Mesendoderm (in vitro differentiated cells): Measurements from ENCODE around the gene TRIML2.
A peak's percentile ranks its signal among the peaks of the same experiment; 100 is the strongest.

Experiments used
- DNase-seq: peaks from one replicate; pipeline ENCODE4 v3.0.0; 2013
- H2AK5ac ChIP-seq: 2 replicates; pipeline ENCODE4 v1.6.1; 2013; ENCODE audit warnings: low read length, inconsistent platforms
- H2BK120ac ChIP-seq: 2 replicates; pipeline ENCODE4 v1.6.1; 2013; ENCODE audit warnings: low read depth, mild to moderate bottlenecking, low read length, moderate library complexity, mixed read lengths
- H2BK15ac ChIP-seq: replicated peaks from 2 replicates; pipeline ENCODE4 v1.6.1; 2013; ENCODE audit warnings: low read depth, mild to moderate bottlenecking, moderate library complexity
- H2BK5ac ChIP-seq: 2 replicates; pipeline ENCODE4 v1.6.1; 2013; ENCODE audit warnings: low read length, inconsistent platforms
- H3K18ac ChIP-seq: 2 replicates; pipeline ENCODE4 v1.6.1; 2013; ENCODE audit warnings: mild to moderate bottlenecking, low read length, mixed read lengths
- H3K23ac ChIP-seq: one replicate; pipeline ENCODE4 v1.6.1; 2013; ENCODE audit warnings: low read length
- H3K27ac ChIP-seq: 2 replicates; pipeline ENCODE4 v1.5.1; 2013; ENCODE audit warnings: low read depth, mild to moderate bottlenecking, inconsistent platforms, low read length, moderate library complexity
- H3K27me3 ChIP-seq: 2 replicates; pipeline ENCODE4 v1.6.1; 2013; ENCODE audit warnings: low read length, control low read depth, mild to moderate bottlenecking, inconsistent platforms; ENCODE audit not compliant: insufficient read depth, poor library complexity
- H3K36me3 ChIP-seq: 2 replicates; pipeline ENCODE4 v1.6.1; 2013; ENCODE audit warnings: low read length, inconsistent platforms; ENCODE audit not compliant: control insufficient read depth, insufficient read depth
- H3K4ac ChIP-seq: one replicate; pipeline ENCODE4 v1.6.1; 2013; ENCODE audit warnings: low read depth, mild to moderate bottlenecking, low read length, moderate library complexity
- H3K4me1 ChIP-seq: 2 replicates; pipeline ENCODE4 v1.6.1; 2013; ENCODE audit warnings: low read depth, low read length, inconsistent platforms; ENCODE audit not compliant: control insufficient read depth
- H3K4me2 ChIP-seq: 2 replicates; pipeline ENCODE4 v1.6.1; 2013; ENCODE audit warnings: low read length
- H3K4me3 ChIP-seq: 2 replicates; pipeline ENCODE4 v1.5.1; 2013; ENCODE audit warnings: mild to moderate bottlenecking, low read length
- H3K56ac ChIP-seq: one replicate; pipeline ENCODE4 v1.6.1; 2013; ENCODE audit warnings: low read length
- H3K79me1 ChIP-seq: 2 replicates; pipeline ENCODE4 v1.6.1; 2013; ENCODE audit warnings: low read length, inconsistent platforms
- H3K79me2 ChIP-seq: 2 replicates; pipeline ENCODE4 v1.6.1; 2013; ENCODE audit warnings: mild to moderate bottlenecking, low read length; ENCODE audit not compliant: control insufficient read depth, insufficient read depth
- H3K9ac ChIP-seq: 2 replicates; pipeline ENCODE4 v1.6.1; 2013; ENCODE audit warnings: low read length, inconsistent platforms
- H4K5ac ChIP-seq: one replicate; pipeline ENCODE4 v1.6.1; 2013; ENCODE audit warnings: low read length
- H4K8ac ChIP-seq: one replicate; pipeline ENCODE4 v1.6.1; 2013; ENCODE audit warnings: low read depth, mild to moderate bottlenecking, control low read depth, low read length, moderate library complexity
- WGBS: extraction: QIAGEN DNeasy Blood & Tissue Kit; methylation state at CpG from one replicate; pipeline ENCODE4 v1.1.7; 2013; ENCODE audit warnings: low lambda C conversion rate, missing lambda C conversion rate; ENCODE audit not compliant: insufficient coverage; ENCODE audit errors: extremely low coverage; 5-methylcytosine and 5-hydroxymethylcytosine counted together

The TRIML2 gene

DNA sequence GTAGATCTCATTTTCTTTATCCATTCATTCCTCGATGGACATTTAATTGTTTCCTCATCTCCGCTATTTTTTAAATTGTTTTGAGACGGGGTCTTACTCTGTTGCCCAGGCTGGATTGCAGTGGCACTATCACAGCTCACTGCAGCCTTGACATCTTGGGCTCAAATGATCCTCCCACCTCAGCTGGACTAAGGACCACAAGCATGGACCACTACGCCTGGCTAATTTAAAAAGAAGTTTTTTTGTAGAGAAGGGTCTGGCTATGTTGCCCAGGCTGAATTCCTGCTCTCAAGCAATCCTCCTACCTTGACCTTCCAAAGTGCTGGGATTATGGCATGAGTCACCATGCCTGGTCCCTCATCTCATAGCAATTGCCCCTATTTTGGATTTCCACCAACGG, 22.8 kb upstream of the TRIML2 start:
- Histone ChIP-seq H3K56ac (no peak overlapping the region), H3K18ac (no peak overlapping the region), H3K79me1 (no peaks in the 10 kb centered on the region), H2BK15ac (no peak overlapping the region), H3K4me2 (no peak overlapping the region), H4K5ac (no peak overlapping the region), H3K9ac (no peak overlapping the region), H3K4me3 (no peak overlapping the region), H2BK120ac (no peak overlapping the region), H3K23ac (no peak overlapping the region), H2AK5ac (no peak overlapping the region), H3K36me3 (no peaks in the 10 kb centered on the region), H4K8ac (no peak overlapping the region), H3K27ac (no peak overlapping the region), H3K79me2 (no peaks in the 10 kb centered on the region), H3K27me3 (no peaks in the 10 kb centered on the region), H2BK5ac (no peak overlapping the region), H3K4me1 (no peaks in the 10 kb centered on the region), H3K4ac (no peak overlapping the region)
- no CpG with 5 or more reads among the region's 5 CpGs for WGBS
- DNase-seq = no peak

DNA sequence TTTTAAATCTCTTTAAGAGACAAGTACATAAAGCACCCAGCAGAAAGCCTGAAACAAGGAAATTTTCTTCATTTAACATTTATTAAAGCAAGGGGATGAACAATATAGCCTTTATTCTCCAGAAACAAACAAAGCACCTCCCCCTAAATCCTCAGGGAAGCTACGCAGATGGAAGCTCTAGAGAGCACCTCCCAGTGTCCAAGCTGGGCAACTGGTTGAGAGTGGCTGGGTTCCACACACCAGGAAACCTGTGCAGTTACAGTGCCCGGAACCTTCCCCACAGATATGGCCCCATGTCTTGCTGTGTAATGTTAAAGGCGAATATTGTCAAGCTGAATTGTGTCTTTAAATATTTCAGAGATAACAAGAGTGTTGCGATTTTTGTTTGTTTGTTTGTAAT, 21.0 kb upstream of the TRIML2 start:
- Histone ChIP-seq H4K5ac (no peak overlapping the region), H2AK5ac (no peak overlapping the region), H3K4me1 (no peaks in the 10 kb centered on the region), H3K56ac (no peak overlapping the region), H3K27me3 (no peaks in the 10 kb centered on the region), H3K79me2 (no peaks in the 10 kb centered on the region), H2BK120ac (no peak overlapping the region), H3K79me1 (no peaks in the 10 kb centered on the region), H3K23ac (no peak overlapping the region), H3K18ac (no peak overlapping the region), H3K36me3 (no peaks in the 10 kb centered on the region), H3K27ac (no peak overlapping the region), H3K4me2 (no peak overlapping the region), H3K9ac (no peak overlapping the region), H2BK5ac (no peak overlapping the region), H3K4me3 (no peak overlapping the region), H3K4ac (no peak overlapping the region), H4K8ac (no peak overlapping the region), H2BK15ac (no peak overlapping the region)
- 100% methylated on average over 2 of the region's 4 CpGs for WGBS
- DNase-seq = peak; percentile 42

DNA sequence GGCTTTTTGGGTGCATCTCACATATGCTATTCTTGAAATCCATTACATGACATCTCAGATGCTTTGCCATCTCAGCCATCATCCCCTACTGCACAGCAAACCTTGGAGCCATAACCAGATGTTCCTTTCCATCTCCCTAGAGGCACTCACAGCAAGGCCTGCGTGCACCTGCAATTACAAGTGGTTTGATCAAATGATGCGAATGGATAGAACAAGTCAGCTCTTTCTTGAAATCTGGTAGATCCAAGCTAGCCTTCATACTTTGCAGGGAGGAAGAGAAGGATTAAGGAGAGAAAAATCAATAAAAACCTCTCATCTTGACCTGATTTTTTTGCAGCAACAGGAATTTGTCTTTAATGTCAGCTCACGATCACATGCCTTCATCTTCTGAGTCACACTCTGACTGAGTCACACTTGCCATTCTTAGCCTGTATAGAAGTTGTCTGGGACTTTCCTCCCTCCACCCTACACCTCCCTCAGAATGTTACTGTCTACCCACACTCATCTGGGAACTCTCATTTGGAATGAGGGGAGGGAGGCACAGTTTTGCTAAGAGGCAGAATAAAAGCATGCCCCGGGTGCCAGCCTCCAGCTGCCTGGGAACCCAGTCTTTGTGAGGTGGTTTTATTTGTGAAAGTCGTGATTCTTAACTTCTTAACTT, 17.9 kb upstream of the TRIML2 start:
- Histone ChIP-seq H3K4me2 (no peak overlapping the region), H3K79me1 (no peaks in the 10 kb centered on the region), H3K27ac (no peak overlapping the region), H3K4me3 (no peak overlapping the region), H3K27me3 (no peaks in the 10 kb centered on the region), H2BK120ac (no peak overlapping the region), H3K23ac (no peak overlapping the region), H2AK5ac (no peak overlapping the region), H3K18ac (no peak overlapping the region), H4K8ac (no peak overlapping the region), H3K9ac (no peak overlapping the region), H3K4me1 (no peaks in the 10 kb centered on the region), H4K5ac (no peak overlapping the region), H3K56ac (no peak overlapping the region), H3K79me2 (no peaks in the 10 kb centered on the region), H2BK15ac (no peak overlapping the region), H2BK5ac (no peak overlapping the region), H3K4ac (no peak overlapping the region), H3K36me3 (no peaks in the 10 kb centered on the region)
- no CpG with 5 or more reads among the region's 5 CpGs for WGBS
- DNase-seq = peak; percentile 57

DNA sequence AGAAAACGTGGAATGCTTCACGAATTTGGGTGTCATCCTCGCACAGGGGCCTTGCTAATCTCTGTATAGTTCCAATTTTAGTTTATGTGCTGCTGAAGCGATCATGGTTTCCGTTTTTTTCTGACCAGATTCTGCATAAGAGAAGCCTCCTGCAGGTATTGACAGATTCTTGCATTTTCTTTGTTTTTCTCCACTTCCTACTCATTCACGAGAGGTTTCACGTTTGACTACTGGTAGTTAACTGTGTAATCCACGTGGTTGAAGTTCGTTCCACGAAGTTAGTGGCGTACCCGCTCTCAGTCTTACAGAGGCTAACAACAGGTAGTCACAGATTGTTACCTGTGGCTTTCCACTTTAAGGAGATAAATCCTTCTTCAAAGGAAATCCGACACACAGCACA, 12.1 kb upstream of the TRIML2 start:
- Histone ChIP-seq H3K27ac (no peak overlapping the region), H3K9ac (no peak overlapping the region), H3K36me3 (no peaks in the 10 kb centered on the region), H4K8ac (no peak overlapping the region), H3K27me3 (no peaks in the 10 kb centered on the region), H3K4me1 (no peaks in the 10 kb centered on the region), H3K4ac (no peak overlapping the region), H4K5ac (no peak overlapping the region), H3K56ac (no peak overlapping the region), H3K18ac (no peak overlapping the region), H3K79me1 (no peaks in the 10 kb centered on the region), H2AK5ac (no peak overlapping the region), H3K4me3 (no peak overlapping the region), H2BK120ac (no peak overlapping the region), H3K79me2 (no peaks in the 10 kb centered on the region), H2BK5ac (no peak overlapping the region), H2BK15ac (no peak overlapping the region), H3K4me2 (no peak overlapping the region), H3K23ac (no peak overlapping the region)
- DNase-seq = no peak
- WGBS = no CpG with 5 or more reads among the region's 13 CpGs

DNA sequence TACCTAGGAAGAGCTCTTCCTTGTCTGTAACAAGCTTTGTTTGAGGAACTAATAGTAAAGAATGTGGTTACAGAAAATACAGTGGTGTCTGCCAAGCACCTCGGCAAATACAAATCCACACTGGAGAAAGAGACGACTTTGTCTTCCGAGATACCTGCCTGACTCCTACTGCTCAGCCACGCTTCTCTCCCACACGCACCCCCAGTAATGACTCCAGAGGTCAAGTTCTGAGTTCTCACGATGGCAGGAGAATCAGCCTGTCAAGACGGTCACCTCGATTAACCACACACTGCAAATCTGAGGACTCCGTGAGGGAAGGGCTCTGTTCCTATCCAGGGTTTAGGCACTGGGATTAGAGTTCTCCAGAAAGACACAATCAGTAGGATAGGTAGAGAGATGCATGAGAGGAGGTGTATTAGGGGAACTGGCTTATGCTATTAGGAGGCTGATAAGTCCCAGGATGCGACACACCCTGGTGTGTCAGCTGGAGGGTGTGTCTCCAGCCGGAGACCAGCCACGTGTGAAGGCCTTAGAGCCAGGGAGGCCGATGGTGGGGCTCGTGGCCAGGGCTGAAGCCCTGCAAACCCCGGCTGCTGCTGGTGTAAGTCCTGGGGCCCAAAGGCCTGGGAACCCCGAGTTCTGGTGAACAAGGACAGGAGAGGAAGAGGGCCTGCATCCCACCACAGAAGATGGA, 8.4 kb upstream of the TRIML2 start:
- Histone ChIP-seq H3K56ac (no peak overlapping the region), H3K4ac (no peak overlapping the region), H2AK5ac (no peak overlapping the region), H3K4me3 (no peak overlapping the region), H3K36me3 (no peaks in the 10 kb centered on the region), H3K79me2 (no peaks in the 10 kb centered on the region), H3K27ac (no peak overlapping the region), H2BK120ac (no peak overlapping the region), H2BK15ac (no peak overlapping the region), H3K79me1 (no peaks in the 10 kb centered on the region), H4K5ac (no peak overlapping the region), H3K27me3 (no peaks in the 10 kb centered on the region), H3K18ac (no peak overlapping the region), H3K4me2 (no peak overlapping the region), H2BK5ac (no peak overlapping the region), H4K8ac (no peak overlapping the region), H3K4me1 (no peaks in the 10 kb centered on the region), H3K9ac (no peak overlapping the region), H3K23ac (no peak overlapping the region)
- no peak for DNase-seq
- WGBS = no CpG with 5 or more reads among the region's 16 CpGs

DNA sequence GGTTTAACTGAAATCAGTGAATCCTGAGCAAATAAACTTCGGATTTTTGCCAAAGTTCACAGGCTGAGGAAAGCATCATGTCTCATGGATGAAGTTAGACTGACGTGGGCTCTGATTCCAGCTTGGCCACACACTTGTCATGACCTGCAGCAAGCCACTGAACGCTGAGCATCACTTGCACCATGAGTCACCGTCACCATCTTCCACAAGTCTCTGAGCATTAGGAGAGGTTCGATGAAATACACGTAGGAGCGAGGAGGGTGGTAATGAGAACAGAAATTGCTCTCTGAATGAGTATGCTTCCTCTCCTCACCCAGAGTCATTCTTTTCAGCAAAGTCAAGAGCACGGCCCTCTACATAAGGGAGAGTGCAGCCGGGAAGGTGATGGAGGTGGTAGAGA, 3.8 kb upstream of the TRIML2 start:
- H3K23ac ChIP-seq = no peak overlapping the region
- WGBS = no CpG with 5 or more reads among the region's 9 CpGs
- H3K18ac ChIP-seq = no peak overlapping the region

More for the DNA sequence above, 3.8 kb upstream of the TRIML2 start:
- Histone ChIP-seq H2AK5ac (no peak overlapping the region), H3K56ac (no peak overlapping the region), H3K4me1 (no peaks in the 10 kb centered on the region), H2BK15ac (no peak overlapping the region), H3K4me3 (no peak overlapping the region), H3K4ac (no peak overlapping the region), H3K36me3 (no peaks in the 10 kb centered on the region), H4K5ac (no peak overlapping the region), H3K27ac (no peak overlapping the region), H3K9ac (no peak overlapping the region), H3K4me2 (no peak overlapping the region), H4K8ac (no peak overlapping the region), H2BK5ac (no peak overlapping the region), H3K79me1 (no peaks in the 10 kb centered on the region), H3K79me2 (no peaks in the 10 kb centered on the region), H2BK120ac (no peak overlapping the region), H3K27me3 (no peaks in the 10 kb centered on the region)
- DNase-seq = no peak
